OCI-LY3 (cell line): Measurements from ENCODE around the gene PRKCI.

ENCODE experiments used
- CTCF ChIP-seq: fragments of 200-600, 300-600 bp; sonication (generic); IDR thresholded peaks from 2 replicates; pipeline ENCODE4 v1.5.1; 2014; ENCODE audit warnings: antibody characterized with exemption, low read length, low read depth
- EZH2phosphoT487 ChIP-seq: fragments of 200-600 bp; shearing (Covaris generic); IDR thresholded peaks from 2 replicates; pipeline ENCODE4 v1.6.1; 2018; ENCODE audit warnings: antibody characterized with exemption, mixed run types, low read depth

- no peak for TF ChIP-seq CTCF
- no peak for TF ChIP-seq EZH2phosphoT487
Measured at GRCh38 chr3:170180079-170180907, 41.9 kb upstream of the PRKCI start.
